ENCODE data around the gene ACAA2. TPM values are rescaled to one million over a fixed set of nuclear protein-coding genes. Genes with fewer than 3 reads are reported as not detected.

Gene ACAA2
- total and polyA plus RNA-seq, 4 donors: 55.6 to 1,315 (median 646) TPM

- DNase-seq (ENCODE audit: low spot score): no peak
- WGBS: over 99% methylated on average over 4 of the region's 4 CpGs
- no peak for TF ChIP-seq SP1 (IDR thresholded peaks at IDR 0.05)
- TF ChIP-seq YY1 (IDR thresholded peaks at IDR 0.05): no peak
- TF ChIP-seq GABPA (IDR thresholded peaks at IDR 0.05 in 1 of 2, conservative IDR thresholded peaks at IDR 0.05 in 1 of 2): no peak
- TF ChIP-seq, protein P1, sequence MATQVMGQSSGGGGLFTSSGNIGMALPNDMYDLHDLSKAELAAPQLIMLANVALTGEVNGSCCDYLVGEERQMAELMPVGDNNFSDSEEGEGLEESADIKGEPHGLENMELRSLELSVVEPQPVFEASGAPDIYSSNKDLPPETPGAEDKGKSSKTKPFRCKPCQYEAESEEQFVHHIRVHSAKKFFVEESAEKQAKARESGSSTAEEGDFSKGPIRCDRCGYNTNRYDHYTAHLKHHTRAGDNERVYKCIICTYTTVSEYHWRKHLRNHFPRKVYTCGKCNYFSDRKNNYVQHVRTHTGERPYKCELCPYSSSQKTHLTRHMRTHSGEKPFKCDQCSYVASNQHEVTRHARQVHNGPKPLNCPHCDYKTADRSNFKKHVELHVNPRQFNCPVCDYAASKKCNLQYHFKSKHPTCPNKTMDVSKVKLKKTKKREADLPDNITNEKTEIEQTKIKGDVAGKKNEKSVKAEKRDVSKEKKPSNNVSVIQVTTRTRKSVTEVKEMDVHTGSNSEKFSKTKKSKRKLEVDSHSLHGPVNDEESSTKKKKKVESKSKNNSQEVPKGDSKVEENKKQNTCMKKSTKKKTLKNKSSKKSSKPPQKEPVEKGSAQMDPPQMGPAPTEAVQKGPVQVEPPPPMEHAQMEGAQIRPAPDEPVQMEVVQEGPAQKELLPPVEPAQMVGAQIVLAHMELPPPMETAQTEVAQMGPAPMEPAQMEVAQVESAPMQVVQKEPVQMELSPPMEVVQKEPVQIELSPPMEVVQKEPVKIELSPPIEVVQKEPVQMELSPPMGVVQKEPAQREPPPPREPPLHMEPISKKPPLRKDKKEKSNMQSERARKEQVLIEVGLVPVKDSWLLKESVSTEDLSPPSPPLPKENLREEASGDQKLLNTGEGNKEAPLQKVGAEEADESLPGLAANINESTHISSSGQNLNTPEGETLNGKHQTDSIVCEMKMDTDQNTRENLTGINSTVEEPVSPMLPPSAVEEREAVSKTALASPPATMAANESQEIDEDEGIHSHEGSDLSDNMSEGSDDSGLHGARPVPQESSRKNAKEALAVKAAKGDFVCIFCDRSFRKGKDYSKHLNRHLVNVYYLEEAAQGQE (IDR thresholded peaks at IDR 0.05): no peak
- TF ChIP-seq, protein P2, sequence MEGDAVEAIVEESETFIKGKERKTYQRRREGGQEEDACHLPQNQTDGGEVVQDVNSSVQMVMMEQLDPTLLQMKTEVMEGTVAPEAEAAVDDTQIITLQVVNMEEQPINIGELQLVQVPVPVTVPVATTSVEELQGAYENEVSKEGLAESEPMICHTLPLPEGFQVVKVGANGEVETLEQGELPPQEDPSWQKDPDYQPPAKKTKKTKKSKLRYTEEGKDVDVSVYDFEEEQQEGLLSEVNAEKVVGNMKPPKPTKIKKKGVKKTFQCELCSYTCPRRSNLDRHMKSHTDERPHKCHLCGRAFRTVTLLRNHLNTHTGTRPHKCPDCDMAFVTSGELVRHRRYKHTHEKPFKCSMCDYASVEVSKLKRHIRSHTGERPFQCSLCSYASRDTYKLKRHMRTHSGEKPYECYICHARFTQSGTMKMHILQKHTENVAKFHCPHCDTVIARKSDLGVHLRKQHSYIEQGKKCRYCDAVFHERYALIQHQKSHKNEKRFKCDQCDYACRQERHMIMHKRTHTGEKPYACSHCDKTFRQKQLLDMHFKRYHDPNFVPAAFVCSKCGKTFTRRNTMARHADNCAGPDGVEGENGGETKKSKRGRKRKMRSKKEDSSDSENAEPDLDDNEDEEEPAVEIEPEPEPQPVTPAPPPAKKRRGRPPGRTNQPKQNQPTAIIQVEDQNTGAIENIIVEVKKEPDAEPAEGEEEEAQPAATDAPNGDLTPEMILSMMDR (IDR thresholded peaks at IDR 0.05; ENCODE audit: low read depth, low read length, missing input control): no peak
- no peak for TF ChIP-seq MAX (IDR thresholded peaks at IDR 0.05)
- no peak for TF ChIP-seq RXRA (IDR thresholded peaks at IDR 0.05)
- no peak for TF ChIP-seq JUND (IDR thresholded peaks at IDR 0.05)
- TF ChIP-seq TAF1 (conservative IDR thresholded peaks at IDR 0.05): no peak
- no peak for TF ChIP-seq EGR1 (IDR thresholded peaks at IDR 0.05; ENCODE audit: low read depth in 2 of 2)
- Histone ChIP-seq H3K9ac (ENCODE audit: low read depth in 1 of 2, low read length in 2 of 2) (no peak overlapping the region), H3K9me3 (ENCODE audit: control insufficient read depth in 4 of 4, low read length in 3 of 4) (no peaks in the 10 kb centered on the region), H3K4me3 (ENCODE audit: low read depth in 1 of 3, low read length in 3 of 3) (no peak overlapping the region), H3K27ac (ENCODE audit: low read depth in 1 of 2, low read length in 2 of 2) (no peak overlapping the region), H3K4me1 (ENCODE audit: control insufficient read depth in 4 of 4, insufficient read depth in 4 of 4, low read length in 3 of 4) (peaks cover 10 to 50% (median 45%) of the 10 kb centered on the region in 4 donors), H3K27me3 (ENCODE audit: control insufficient read depth in 4 of 4, insufficient read depth in 4 of 4, low read length in 3 of 4) (no peaks in the 10 kb centered on the region), H3K36me3 (ENCODE audit: control insufficient read depth in 4 of 4, insufficient read depth in 3 of 4, low read depth in 1 of 4, low read length in 3 of 4) (peaks cover 4 to 32% (median 18%) of the 10 kb centered on the region in 4 donors)
Observed at GRCh38 chr18:49798001-49798400, 15.3 kb downstream of the ACAA2 start.

GRCh38 chr18:49795612-49796552 lies 17.5 kb downstream of the ACAA2 start:
- Histone ChIP-seq H3K27ac (ENCODE audit: low read depth in 1 of 2, low read length in 2 of 2) (peak overlapping the region in 1 of 2 donors; percentile 38), H3K9me3 (ENCODE audit: control insufficient read depth in 4 of 4, low read length in 3 of 4) (no peaks in the 10 kb centered on the region), H3K9ac (ENCODE audit: low read depth in 1 of 2, low read length in 2 of 2) (no peak overlapping the region), H3K36me3 (ENCODE audit: control insufficient read depth in 4 of 4, insufficient read depth in 3 of 4, low read depth in 1 of 4, low read length in 3 of 4) (peaks cover 4 to 37% (median 23%) of the 10 kb centered on the region in 4 donors), H3K4me1 (ENCODE audit: control insufficient read depth in 4 of 4, insufficient read depth in 4 of 4, low read length in 3 of 4) (peaks cover 6 to 44% (median 38%) of the 10 kb centered on the region in 4 donors), H3K4me3 (ENCODE audit: low read depth in 1 of 3, low read length in 3 of 3) (no peak overlapping the region), H3K27me3 (ENCODE audit: control insufficient read depth in 4 of 4, insufficient read depth in 4 of 4, low read length in 3 of 4) (no peaks in the 10 kb centered on the region)
- DNase-seq (ENCODE audit: low spot score): no peak
- WGBS: 74% methylated on average over 7 of the region's 7 CpGs
- no peak for TF ChIP-seq SP1 (IDR thresholded peaks at IDR 0.05)
- TF ChIP-seq TAF1 (conservative IDR thresholded peaks at IDR 0.05): no peak
- TF ChIP-seq, protein P2 (IDR thresholded peaks at IDR 0.05; ENCODE audit: low read depth, low read length, missing input control): no peak
- TF ChIP-seq YY1 (IDR thresholded peaks at IDR 0.05): no peak
- TF ChIP-seq FOXA1 (IDR thresholded peaks at IDR 0.05): no peak
- no peak for TF ChIP-seq RAD21 (IDR thresholded peaks at IDR 0.05)
- no peak for TF ChIP-seq FOXA2 (IDR thresholded peaks at IDR 0.05)
- TF ChIP-seq, protein P3, sequence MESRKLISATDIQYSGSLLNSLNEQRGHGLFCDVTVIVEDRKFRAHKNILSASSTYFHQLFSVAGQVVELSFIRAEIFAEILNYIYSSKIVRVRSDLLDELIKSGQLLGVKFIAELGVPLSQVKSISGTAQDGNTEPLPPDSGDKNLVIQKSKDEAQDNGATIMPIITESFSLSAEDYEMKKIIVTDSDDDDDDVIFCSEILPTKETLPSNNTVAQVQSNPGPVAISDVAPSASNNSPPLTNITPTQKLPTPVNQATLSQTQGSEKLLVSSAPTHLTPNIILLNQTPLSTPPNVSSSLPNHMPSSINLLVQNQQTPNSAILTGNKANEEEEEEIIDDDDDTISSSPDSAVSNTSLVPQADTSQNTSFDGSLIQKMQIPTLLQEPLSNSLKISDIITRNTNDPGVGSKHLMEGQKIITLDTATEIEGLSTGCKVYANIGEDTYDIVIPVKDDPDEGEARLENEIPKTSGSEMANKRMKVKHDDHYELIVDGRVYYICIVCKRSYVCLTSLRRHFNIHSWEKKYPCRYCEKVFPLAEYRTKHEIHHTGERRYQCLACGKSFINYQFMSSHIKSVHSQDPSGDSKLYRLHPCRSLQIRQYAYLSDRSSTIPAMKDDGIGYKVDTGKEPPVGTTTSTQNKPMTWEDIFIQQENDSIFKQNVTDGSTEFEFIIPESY (IDR thresholded peaks at IDR 0.05): no peak
